Body of pancreas (tissue), 4 donors: ENCODE data around the gene SLC1A7.

Source experiments
- POLR2A ChIP-seq, 3 donors: fragments of 450-650 bp; IDR thresholded peaks; one replicate each; pipeline ENCODE4 v1.6.1; 2016; ENCODE audit warnings: antibody characterized with exemption in 3 of 3, mild to moderate bottlenecking in 2 of 3
- TF ChIP-seq, protein P1 (sequence below), 7 experiments: fragments of 450-650 bp in 4 of 7; fragments of 200-600 bp in 3 of 7; sonication (generic) in 3 of 7; IDR thresholded peaks; one replicate each; pipeline ENCODE4 v1.5.1; 2016 to 2019; ENCODE audit warnings: antibody characterized with exemption in 7 of 7

DNA sequence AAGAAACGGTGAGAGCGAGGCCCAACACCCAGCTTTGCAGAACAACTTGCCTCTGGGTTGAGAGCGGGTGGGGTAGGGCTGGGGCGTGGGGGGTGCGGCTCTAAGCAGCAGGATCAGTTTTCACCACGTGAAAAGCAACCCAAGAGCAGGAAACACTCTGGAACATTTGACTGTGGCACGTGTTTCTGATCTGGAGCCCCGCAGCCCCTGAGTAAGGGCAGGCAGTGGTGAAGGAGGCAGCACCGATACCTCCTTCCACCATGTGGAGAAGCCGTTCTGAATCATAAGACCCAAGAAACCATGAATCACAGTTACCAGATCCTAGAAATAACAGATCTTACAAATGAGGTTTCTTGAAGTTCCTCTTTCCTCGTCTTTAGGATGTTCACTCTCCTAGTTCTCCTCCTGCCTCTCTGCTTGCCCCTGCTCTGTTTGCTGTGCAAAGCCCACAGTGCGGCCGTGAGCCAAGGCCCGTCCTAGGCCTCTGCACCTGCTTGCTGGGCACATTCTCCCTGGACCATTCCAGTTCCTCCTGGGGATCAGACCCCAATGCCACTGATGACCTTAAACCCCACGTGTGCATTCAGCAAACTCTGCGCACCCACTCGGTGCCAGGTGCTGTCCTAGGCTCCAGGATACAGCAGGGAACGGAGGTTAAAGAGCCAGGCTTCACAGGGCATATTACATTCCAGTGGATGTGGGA, 31.9 kb downstream of the SLC1A7 start:
- TF ChIP-seq, protein P1, sequence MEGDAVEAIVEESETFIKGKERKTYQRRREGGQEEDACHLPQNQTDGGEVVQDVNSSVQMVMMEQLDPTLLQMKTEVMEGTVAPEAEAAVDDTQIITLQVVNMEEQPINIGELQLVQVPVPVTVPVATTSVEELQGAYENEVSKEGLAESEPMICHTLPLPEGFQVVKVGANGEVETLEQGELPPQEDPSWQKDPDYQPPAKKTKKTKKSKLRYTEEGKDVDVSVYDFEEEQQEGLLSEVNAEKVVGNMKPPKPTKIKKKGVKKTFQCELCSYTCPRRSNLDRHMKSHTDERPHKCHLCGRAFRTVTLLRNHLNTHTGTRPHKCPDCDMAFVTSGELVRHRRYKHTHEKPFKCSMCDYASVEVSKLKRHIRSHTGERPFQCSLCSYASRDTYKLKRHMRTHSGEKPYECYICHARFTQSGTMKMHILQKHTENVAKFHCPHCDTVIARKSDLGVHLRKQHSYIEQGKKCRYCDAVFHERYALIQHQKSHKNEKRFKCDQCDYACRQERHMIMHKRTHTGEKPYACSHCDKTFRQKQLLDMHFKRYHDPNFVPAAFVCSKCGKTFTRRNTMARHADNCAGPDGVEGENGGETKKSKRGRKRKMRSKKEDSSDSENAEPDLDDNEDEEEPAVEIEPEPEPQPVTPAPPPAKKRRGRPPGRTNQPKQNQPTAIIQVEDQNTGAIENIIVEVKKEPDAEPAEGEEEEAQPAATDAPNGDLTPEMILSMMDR (IDR thresholded peaks at IDR 0.05): no peak
- TF ChIP-seq POLR2A (IDR thresholded peaks at IDR 0.05): no peak
